Ovary (tissue), 3 donors: Measurements from ENCODE around the gene ACR.

ENCODE experiments used
- EP300 ChIP-seq: sonication (generic); formaldehyde crosslinking; IDR thresholded peaks from one replicate; pipeline ENCODE4 v1.6.1; 2017; ENCODE audit warnings: antibody characterized with exemption
- TF ChIP-seq, protein P1 (sequence below), 3 donors: fragments of 450-650 bp in 2 of 3; fragments of 200-600 bp in 1 of 3; IDR thresholded peaks; one replicate each; pipeline versions ENCODE4 v1.5.1 to v1.8.0; 2016 to 2022; ENCODE audit warnings: antibody characterized with exemption in 3 of 3, mild to moderate bottlenecking in 1 of 3
- donor health status: DM: no; HTN: no; CAD: no.

DNA sequence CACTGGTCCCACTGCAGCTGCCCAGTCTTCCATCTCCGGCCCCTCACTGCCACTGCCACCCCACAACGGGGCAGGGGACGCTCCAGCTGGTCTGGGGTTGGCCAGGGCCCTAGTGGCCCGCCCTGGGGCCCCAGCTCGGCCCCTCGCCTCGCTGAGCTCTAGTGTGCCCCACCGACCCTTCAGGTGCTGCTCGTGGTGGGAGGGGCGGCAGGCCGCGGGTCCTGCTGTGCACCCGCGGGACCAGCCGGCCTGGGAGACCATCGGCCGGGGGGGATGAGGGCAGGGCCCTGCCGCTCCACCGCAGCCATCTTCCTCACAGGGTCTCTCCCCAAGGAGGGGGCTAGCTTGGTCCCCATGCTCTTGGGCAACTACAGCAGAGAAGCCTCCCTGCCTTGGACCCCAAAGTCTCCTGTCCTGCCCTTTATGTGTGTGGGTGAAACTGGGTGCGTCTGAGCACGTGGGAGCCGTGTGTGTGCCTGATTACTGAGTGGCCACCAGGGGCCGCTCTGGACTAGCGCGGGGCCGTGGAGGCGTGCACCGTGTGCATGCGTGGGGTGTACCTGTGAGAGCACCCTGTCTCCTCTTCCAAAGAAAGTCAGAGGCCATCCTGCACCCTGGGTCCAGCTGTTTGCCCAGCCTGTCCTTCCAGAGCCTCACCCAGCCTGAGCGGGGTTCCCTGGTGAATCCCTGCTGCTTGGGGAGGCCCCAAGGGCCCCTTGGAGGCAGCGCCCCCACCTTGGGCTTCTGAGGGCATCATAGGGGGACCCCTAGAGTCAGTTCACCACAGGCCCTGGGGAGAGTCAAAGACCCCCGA, 6.0 kb upstream of the ACR start:
- TF ChIP-seq, protein P1, sequence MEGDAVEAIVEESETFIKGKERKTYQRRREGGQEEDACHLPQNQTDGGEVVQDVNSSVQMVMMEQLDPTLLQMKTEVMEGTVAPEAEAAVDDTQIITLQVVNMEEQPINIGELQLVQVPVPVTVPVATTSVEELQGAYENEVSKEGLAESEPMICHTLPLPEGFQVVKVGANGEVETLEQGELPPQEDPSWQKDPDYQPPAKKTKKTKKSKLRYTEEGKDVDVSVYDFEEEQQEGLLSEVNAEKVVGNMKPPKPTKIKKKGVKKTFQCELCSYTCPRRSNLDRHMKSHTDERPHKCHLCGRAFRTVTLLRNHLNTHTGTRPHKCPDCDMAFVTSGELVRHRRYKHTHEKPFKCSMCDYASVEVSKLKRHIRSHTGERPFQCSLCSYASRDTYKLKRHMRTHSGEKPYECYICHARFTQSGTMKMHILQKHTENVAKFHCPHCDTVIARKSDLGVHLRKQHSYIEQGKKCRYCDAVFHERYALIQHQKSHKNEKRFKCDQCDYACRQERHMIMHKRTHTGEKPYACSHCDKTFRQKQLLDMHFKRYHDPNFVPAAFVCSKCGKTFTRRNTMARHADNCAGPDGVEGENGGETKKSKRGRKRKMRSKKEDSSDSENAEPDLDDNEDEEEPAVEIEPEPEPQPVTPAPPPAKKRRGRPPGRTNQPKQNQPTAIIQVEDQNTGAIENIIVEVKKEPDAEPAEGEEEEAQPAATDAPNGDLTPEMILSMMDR (IDR thresholded peaks at IDR 0.05), result peak in 1 of 3 donors; percentile 27
- no peak for TF ChIP-seq EP300
